SK-N-MC (cell line): ENCODE data around the gene ANLN.

Experiments
- EZH2 ChIP-seq: fragments of 200-600 bp; sonication (generic); IDR thresholded peaks from one replicate; pipeline ENCODE4 v1.6.1; 2017; ENCODE audit warnings: antibody characterized with exemption
- POLR2AphosphoS5 ChIP-seq: IDR thresholded peaks from 2 replicates; pipeline ENCODE4 v1.6.1; 2012; ENCODE audit warnings: mild to moderate bottlenecking, low read depth, low read length, borderline replicate concordance

GRCh38 chr7:36343548-36343947 is 46.1 kb upstream of the ANLN start:
- no peak for TF ChIP-seq POLR2AphosphoS5
- no peak for TF ChIP-seq EZH2
